Rectal smooth muscle tissue (tissue), 1 donor: ENCODE measurements around the gene MISP.
"Not testable (repeated sequence)": the region's sequence is repeated elsewhere in the genome, so short reads cannot be mapped to it uniquely, and the experiment has no call there.

ENCODE experiments used
- H3K27ac ChIP-seq: one replicate; pipeline ENCODE4 v1.7.0; 2013; ENCODE audit warnings: low read depth, low read length, inconsistent platforms
- H3K27me3 ChIP-seq: one replicate; pipeline ENCODE4 v1.7.0; 2013; ENCODE audit warnings: low read length; ENCODE audit not compliant: control insufficient read depth, insufficient read depth
- H3K36me3 ChIP-seq: one replicate; pipeline ENCODE4 v1.7.0; 2013; ENCODE audit warnings: low read length; ENCODE audit not compliant: control insufficient read depth, insufficient read depth
- H3K4me1 ChIP-seq: one replicate; pipeline ENCODE4 v1.7.0; 2013; ENCODE audit warnings: low read length; ENCODE audit not compliant: control insufficient read depth, insufficient read depth
- H3K4me3 ChIP-seq: one replicate; pipeline ENCODE4 v1.7.0; 2013; ENCODE audit warnings: low read length
- H3K9ac ChIP-seq: one replicate; pipeline ENCODE4 v1.7.0; 2013; ENCODE audit warnings: low read length

The MISP gene

GRCh38 chr19:750640-751423 is at the start of gene MISP:
MISP (plus strand) TSS chr19:751112; CDS start chr19:756947, 5,835 bp downstream.
- peak within 1 kb of the TSS; percentile 55 for H3K4me3 ChIP-seq
- no peaks in the 10 kb centered on the region for H3K36me3 ChIP-seq
- H3K27me3 ChIP-seq, result peaks cover 3% of the 10 kb centered on the region
- H3K9ac ChIP-seq, result peak within 1 kb of the TSS; percentile 16
- H3K27ac ChIP-seq, result no peak within 1 kb of the TSS
- H3K4me1 ChIP-seq, result no peaks in the 10 kb centered on the region

GRCh38 chr19:702847-703246 is 48.1 kb upstream of the MISP start:
- H3K27ac ChIP-seq, H3K27me3 ChIP-seq, H3K36me3 ChIP-seq, H3K4me3 ChIP-seq, H3K9ac ChIP-seq, H3K4me1 ChIP-seq: not testable (repeated sequence)

- Histone ChIP-seq H3K27ac (no peak overlapping the region), H3K27me3 (peaks cover 9% of the 10 kb centered on the region), H3K4me3 (no peak overlapping the region), H3K9ac (no peak overlapping the region), H3K36me3 (no peaks in the 10 kb centered on the region), H3K4me1 (peaks cover 3% of the 10 kb centered on the region)
These were observed 47.6 kb upstream of the MISP start for GRCh38 chr19:703329-703650.

GRCh38 chr19:703651-704446 is 47.1 kb upstream of the MISP start:
- Histone ChIP-seq H3K9ac (no peak overlapping the region), H3K27me3 (peaks cover 10% of the 10 kb centered on the region), H3K36me3 (no peaks in the 10 kb centered on the region), H3K4me1 (peaks cover 3% of the 10 kb centered on the region), H3K27ac (no peak overlapping the region), H3K4me3 (no peak overlapping the region)

- Histone ChIP-seq H3K27ac (no peak overlapping the region), H3K36me3 (no peaks in the 10 kb centered on the region), H3K4me3 (no peak overlapping the region), H3K4me1 (peaks cover 3% of the 10 kb centered on the region), H3K27me3 (peaks cover 10% of the 10 kb centered on the region), H3K9ac (no peak overlapping the region)
These were observed 46.5 kb upstream of the MISP start for GRCh38 chr19:704447-704741.

- peak within 1 kb of the TSS; percentile 66 for H3K27ac ChIP-seq
- H3K27me3 ChIP-seq, result peaks cover 12% of the 10 kb centered on the region
- H3K4me1 ChIP-seq, result peaks cover 3% of the 10 kb centered on the region
- peak within 1 kb of the TSS; percentile 60 for H3K4me3 ChIP-seq
- H3K36me3 ChIP-seq, result no peaks in the 10 kb centered on the region
- peak within 1 kb of the TSS; percentile 40 for H3K9ac ChIP-seq
These were observed 42.5 kb upstream of the MISP start, which contains the start of gene PALM for GRCh38 chr19:708154-709143. PALM (plus strand) TSS chr19:708935; CDS start chr19:709147, 212 bp downstream.

GRCh38 chr19:709196-709964 is 41.5 kb upstream of the MISP start:
- H3K36me3 ChIP-seq, result no peaks in the 10 kb centered on the region
- H3K9ac ChIP-seq, result no peak overlapping the region
- H3K27me3 ChIP-seq, result peaks cover 10% of the 10 kb centered on the region
- peak overlapping the region; percentile 60 for H3K4me3 ChIP-seq
- H3K27ac ChIP-seq, result peak overlapping the region; percentile 66
- peaks cover 3% of the 10 kb centered on the region for H3K4me1 ChIP-seq

GRCh38 chr19:709965-710571 is 40.8 kb upstream of the MISP start:
- peaks cover 3% of the 10 kb centered on the region for H3K4me1 ChIP-seq
- no peaks in the 10 kb centered on the region for H3K36me3 ChIP-seq
- H3K4me3 ChIP-seq, result peak overlapping the region; percentile 60
- peak overlapping the region; percentile 66 for H3K27ac ChIP-seq
- H3K9ac ChIP-seq, result no peak overlapping the region
- H3K27me3 ChIP-seq, result peaks cover 7% of the 10 kb centered on the region

GRCh38 chr19:710767-711166 is 40.1 kb upstream of the MISP start:
- H3K27me3 ChIP-seq, result peaks cover 7% of the 10 kb centered on the region
- no peak overlapping the region for H3K9ac ChIP-seq
- H3K4me1 ChIP-seq, result peaks cover 3% of the 10 kb centered on the region
- H3K27ac ChIP-seq, result no peak overlapping the region
- no peaks in the 10 kb centered on the region for H3K36me3 ChIP-seq
- H3K4me3 ChIP-seq, result no peak overlapping the region

GRCh38 chr19:711254-711653 is 39.7 kb upstream of the MISP start:
- Histone ChIP-seq H3K4me1 (peaks cover 3% of the 10 kb centered on the region), H3K4me3 (no peak overlapping the region), H3K27me3 (peaks cover 7% of the 10 kb centered on the region), H3K27ac (no peak overlapping the region), H3K9ac (no peak overlapping the region), H3K36me3 (no peaks in the 10 kb centered on the region)

- no peak overlapping the region for H3K4me3 ChIP-seq
- H3K27ac ChIP-seq, result no peak overlapping the region
- H3K4me1 ChIP-seq, result no peaks in the 10 kb centered on the region
- H3K36me3 ChIP-seq, result no peaks in the 10 kb centered on the region
- H3K9ac ChIP-seq, result no peak overlapping the region
- peaks cover 4% of the 10 kb centered on the region for H3K27me3 ChIP-seq
These were observed 35.6 kb upstream of the MISP start for GRCh38 chr19:715347-715746.
